HEK293 (cell line): ENCODE results near the gene FOXD4.
"Not testable (repeated sequence)": the region's sequence is repeated elsewhere in the genome, so short reads cannot be mapped to it uniquely, and the experiment has no call there.

Experiments
- CTCF ChIA-PET: fragments of 350-600 bp; formaldehyde crosslinking; extraction: SDS; loops from one replicate; lab custom pipeline; 2021; ENCODE audit warnings: antibody characterized with exemption; lab: Yijun Ruan, JAX
- POLR2A ChIA-PET: fragments of 300-600 bp; formaldehyde crosslinking; extraction: SDS; loops from one replicate; lab custom pipeline; 2020; ENCODE audit warnings: antibody characterized with exemption, inconsistent platforms; lab: Yijun Ruan, JAX
- H3K27ac ChIP-seq: fragments of 200-500 bp; sonication (Bioruptor generic); 2 replicates; pipeline ENCODE4 v1.5.1; 2014; ENCODE audit warnings: low read depth, low read length, control low read depth, inconsistent platforms; ENCODE audit errors: extremely low read depth
- H3K36me3 ChIP-seq, 2 experiments: fragments of 200-500 bp in 1 of 2; sonication (Bioruptor generic) in 1 of 2; 1 replicate in 1 of 2; 2 replicates in 1 of 2; pipeline ENCODE4 v1.5.1; 2014 to 2017; ENCODE audit warnings: inconsistent platforms in 2 of 2, low read length in 2 of 2; ENCODE audit not compliant: control insufficient read depth in 2 of 2, insufficient read depth in 1 of 2
- H3K4me1 ChIP-seq: fragments of 200-500 bp; sonication (Bioruptor generic); 2 replicates; pipeline ENCODE4 v1.5.1; 2014; ENCODE audit warnings: mild to moderate bottlenecking, low read length, inconsistent platforms; ENCODE audit not compliant: control insufficient read depth, insufficient read depth
- H3K4me3 ChIP-seq: 2 replicates; pipeline ENCODE4 v1.5.1; 2011; ENCODE audit warnings: low read depth, mild to moderate bottlenecking, control low read depth, low read length, moderate library complexity
- H3K9me3 ChIP-seq: fragments of 200-500 bp; sonication (Bioruptor generic); 2 replicates; pipeline ENCODE4 v1.5.1; 2014; ENCODE audit warnings: low read depth, low read length, inconsistent platforms; ENCODE audit not compliant: control insufficient read depth, insufficient read depth

The FOXD4 gene

DNA sequence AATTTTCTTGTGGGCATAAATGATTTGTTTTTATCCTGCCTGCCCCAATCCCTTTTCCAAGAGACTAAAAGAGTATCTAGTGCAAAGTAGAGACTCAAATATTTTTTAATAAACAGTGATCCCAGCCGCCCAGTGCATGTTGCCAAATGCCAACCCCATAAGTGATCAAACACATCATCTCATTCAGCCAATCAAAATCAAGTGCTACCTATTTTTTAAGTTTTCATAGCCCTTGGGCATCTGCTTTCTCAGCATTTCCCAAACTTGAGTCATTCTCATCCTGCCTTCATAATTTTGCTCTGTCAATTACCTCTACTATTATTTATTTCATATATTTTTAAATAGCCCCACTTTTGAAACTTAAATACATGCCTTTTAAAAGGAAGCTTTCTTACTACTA is 27.4 kb downstream of the FOXD4 start:
- H3K9me3 ChIP-seq, POLR2A ChIA-PET, H3K36me3 ChIP-seq, H3K4me1 ChIP-seq, H3K4me3 ChIP-seq, CTCF ChIA-PET, H3K27ac ChIP-seq: not testable (repeated sequence)

DNA sequence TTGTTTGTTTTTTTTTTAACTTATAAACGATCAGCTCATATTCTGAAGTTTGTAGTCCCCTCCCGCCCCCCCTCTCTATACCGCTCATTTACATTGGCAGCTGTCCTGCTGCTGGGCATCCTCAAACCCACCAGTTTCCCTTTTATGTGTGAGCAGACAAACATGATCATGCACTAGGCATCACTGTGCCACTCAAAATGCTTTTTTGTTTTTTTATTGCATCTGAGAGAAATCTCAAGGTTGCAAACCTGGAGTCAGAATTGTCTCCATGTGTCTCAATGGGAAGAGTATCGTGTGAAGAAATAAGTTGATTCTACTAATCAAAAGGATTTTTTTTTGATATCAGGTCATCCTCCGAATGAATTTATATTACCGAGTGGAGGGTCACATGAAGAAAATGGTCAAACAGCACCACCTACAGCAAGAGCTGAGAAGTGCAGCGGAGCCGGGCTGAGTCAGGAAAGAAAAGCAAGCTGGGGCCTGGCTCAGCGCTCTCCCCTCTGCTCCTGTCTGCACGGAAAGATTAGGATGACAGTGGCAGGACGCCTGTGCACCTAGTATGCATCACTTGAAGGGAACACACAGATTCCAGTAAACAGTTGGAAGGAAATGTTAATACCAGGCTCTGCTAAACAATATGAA is 29.7 kb downstream of the FOXD4 start:
- POLR2A ChIA-PET, H3K36me3 ChIP-seq, H3K27ac ChIP-seq, H3K9me3 ChIP-seq, H3K4me1 ChIP-seq, H3K4me3 ChIP-seq: not testable (repeated sequence)
- CTCF ChIA-PET = interaction anchor here (0.6 kb wide), 1 partner anchor 1891 kb away, joined by 3 read pairs; no protein-coding TSS in a partner anchor

DNA sequence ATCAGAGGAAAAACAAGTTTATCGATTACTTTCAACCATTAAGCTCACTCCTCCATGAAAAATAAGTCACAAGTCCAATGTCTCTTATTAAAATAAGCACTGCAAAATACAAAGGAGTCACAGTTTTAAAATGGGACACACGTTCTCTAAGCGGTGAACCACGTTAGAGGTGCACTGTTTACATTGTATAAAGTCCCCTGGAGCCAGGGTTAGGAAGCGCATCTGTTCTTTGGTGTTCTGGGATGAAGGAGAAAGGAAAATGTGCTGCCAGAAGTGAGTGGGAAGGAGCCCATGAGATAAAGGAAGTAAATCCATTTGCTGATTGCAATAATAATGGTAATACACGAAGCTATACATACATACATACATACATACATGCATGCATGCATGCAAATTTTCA is 30.4 kb downstream of the FOXD4 start:
- H3K4me3 ChIP-seq, H3K9me3 ChIP-seq, H3K27ac ChIP-seq, POLR2A ChIA-PET, H3K4me1 ChIP-seq, H3K36me3 ChIP-seq, CTCF ChIA-PET: not testable (repeated sequence)

DNA sequence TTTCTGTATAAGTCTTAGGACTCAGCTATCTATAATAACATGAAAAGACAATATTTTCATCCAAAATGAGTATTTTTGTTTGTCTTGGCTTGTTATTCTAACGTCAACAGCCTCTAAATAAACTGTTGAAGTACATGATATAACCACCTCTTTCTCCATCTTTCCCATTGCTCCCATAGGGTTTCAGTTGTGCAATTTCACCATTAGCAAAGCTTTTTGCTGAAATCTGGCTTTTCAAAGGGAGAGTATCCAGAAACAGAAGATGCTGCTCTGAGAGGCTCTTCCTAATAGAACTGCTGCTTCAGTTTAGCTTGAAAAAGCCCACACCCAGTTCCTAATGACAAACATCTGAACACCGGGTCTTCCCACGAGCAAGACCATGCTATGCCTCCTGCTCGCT is 31.1 kb downstream of the FOXD4 start:
- H3K4me3 ChIP-seq, H3K4me1 ChIP-seq, CTCF ChIA-PET, POLR2A ChIA-PET, H3K27ac ChIP-seq, H3K36me3 ChIP-seq, H3K9me3 ChIP-seq: not testable (repeated sequence)

DNA sequence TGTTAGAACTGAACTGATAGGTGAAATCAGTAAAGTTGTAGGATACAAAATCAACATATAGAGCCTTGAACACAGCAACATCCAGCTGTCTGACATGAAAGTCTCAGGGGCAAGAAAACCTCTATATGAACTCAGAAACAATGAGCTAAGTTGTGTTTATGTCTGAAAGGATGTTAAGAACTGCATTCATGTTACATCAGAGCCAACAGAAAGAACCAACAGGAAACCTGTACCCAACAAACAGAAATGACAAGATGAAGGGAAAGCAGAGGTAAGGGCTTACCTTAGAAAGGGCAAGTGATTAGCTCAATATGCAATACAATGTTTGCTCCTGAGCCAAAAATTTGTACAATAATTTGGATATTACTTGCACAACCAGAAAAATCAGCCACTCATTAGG is 31.5 kb downstream of the FOXD4 start:
- POLR2A ChIA-PET, H3K36me3 ChIP-seq, H3K4me1 ChIP-seq, H3K9me3 ChIP-seq, H3K4me3 ChIP-seq, CTCF ChIA-PET, H3K27ac ChIP-seq: not testable (repeated sequence)

DNA sequence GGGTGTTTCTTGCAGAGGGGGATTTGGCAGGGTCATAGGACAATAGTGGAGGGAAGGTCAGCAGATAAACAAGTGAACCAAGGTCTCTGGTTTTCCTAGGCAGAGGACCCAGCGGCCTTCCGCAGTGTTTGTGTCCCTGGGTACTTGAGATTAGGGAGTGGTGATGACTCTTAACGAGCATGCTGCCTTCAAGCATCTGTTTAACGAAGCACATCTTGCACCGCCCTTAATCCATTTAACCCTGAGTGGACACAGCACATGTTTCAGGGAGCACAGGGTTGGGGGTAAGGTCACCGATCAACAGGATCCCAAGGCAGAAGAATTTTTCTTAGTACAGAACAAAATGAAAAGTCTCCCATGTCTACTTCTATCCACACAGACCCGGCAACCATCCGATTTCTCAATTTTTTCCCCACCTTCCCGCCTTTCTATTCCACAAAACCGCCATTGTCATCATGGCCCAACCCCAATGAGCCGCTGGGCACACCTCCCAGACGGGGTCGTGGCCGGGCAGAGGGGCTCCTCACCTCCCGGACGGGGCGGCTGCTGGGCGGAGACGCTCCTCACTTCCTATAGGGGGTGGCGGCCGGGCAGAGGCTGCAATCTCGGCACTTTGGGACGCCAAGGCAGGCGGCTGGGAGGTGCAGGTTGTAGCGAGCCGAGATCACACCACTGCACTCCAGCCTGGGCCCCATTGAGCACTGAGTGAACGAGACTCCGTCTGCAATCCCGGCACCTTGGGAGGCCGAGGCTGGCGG is 35.1 kb downstream of the FOXD4 start:
- H3K9me3 ChIP-seq, H3K36me3 ChIP-seq, POLR2A ChIA-PET, CTCF ChIA-PET, H3K27ac ChIP-seq, H3K4me1 ChIP-seq, H3K4me3 ChIP-seq: not testable (repeated sequence)

DNA sequence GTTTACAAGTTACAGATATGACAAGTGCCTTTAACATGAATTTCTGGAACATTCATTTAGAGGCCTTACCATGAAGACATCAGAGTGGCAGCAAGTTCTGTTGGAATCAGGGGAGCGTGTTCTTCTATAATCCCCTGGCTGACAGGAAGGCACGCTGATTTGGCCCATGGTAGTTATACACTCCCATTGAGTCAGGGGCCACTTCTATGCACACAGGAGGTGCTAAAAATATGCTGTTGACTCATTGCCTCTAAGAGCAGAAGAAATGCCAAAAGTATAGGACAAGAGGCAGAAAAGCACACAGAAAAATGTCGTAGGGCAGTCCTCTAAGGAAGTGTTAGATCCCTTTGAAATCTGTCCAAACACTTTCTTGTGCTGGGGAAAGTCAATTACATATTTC is 39.9 kb downstream of the FOXD4 start:
- H3K36me3 ChIP-seq, CTCF ChIA-PET, H3K4me1 ChIP-seq, H3K27ac ChIP-seq, H3K9me3 ChIP-seq, POLR2A ChIA-PET, H3K4me3 ChIP-seq: not testable (repeated sequence)

DNA sequence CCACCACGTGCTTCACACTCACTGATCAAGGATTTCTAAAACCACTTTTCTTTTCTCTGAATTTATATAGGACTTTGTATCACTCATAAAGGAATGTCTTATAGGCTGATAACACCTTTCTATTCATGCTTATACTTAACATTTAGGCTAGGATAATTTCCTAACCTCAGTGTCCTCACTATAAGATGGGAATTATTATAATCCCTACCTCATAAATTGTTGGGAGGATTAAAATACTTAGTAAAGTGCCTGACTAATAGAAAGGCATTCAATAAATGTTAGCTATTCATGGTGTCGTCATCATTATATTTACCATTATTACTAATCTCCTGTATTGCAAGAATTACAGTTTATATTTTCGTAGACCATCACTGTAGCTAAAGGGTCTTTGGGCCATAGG is 41.8 kb downstream of the FOXD4 start:
- CTCF ChIA-PET, H3K4me3 ChIP-seq, POLR2A ChIA-PET: not testable (repeated sequence)

DNA sequence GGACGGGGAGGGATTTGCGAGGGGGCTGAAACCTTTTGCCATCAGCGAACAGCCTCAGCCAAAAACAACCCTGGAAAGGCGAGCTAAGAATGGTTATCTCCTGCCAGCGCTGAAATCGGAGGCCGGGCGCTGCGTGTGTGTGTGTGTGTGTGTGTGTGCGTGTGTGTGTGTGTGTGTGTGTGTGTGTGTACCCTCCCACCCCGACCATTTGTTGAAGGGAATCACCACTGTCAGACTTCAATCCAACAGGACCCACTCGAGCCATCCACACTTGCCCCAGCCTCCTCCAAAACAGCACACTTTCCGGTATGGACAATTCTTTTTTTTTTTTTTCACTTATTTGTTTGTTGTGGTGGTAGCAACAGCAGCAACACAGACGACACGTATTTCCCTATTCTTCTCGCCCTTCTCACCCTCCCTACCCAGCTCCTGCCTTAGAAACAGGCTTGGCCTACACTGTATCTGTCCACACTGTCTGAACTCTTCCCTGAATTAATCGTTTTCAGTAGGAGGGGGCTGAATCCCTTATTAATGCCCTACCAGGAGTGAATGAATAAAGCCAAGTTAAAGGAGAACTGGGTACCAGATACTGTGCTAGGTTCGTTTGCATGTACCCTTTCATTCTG is 44.2 kb downstream of the FOXD4 start:
- H3K4me1 ChIP-seq, H3K9me3 ChIP-seq, H3K27ac ChIP-seq, H3K4me3 ChIP-seq, CTCF ChIA-PET, POLR2A ChIA-PET, H3K36me3 ChIP-seq: not testable (repeated sequence)

More for the DNA sequence above, 41.8 kb downstream of the FOXD4 start:
- not testable (repeated sequence) for H3K36me3 ChIP-seq, H3K4me1 ChIP-seq, H3K27ac ChIP-seq, H3K9me3 ChIP-seq

DNA sequence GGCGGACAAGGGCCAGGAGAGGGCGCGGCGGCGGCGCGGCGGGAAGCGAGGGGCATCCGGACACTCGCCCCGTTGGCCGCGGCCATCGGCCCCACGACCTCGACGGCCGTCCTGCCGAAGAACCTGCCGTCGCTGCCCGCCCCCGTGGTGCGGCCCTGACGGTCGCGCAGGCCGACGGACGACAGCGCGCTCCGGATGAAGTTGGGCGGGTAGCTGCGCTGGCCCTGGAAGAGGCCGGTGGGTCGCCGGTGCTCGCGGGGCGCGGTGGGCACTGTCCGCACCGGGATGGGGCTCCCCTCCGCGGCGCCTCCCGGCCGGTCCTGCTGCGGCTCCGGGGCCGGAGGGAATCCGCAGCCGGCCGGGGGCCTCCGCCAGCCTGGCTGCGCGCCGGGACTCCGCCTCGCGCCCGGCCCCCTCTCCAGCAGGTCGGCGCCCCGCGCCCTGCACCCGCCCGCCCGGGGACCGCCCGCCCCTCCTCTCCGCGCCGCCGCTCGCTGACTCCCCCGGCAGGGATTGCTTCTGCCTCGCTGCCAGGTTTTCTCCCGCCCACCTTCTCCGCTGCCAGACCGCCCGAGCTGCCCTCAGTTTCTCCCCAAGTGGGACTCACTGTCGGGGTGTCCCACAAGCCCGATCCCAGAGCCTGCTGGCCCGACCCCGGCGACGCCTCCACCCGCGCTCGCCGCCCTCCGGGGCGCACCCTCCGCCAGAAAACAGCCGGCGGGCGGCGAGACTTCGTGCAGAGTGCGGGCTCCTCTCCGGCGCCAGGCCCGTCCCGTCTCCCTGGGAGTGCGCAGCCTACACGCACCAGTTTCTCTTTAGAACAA is 44.9 kb downstream of the FOXD4 start:
- H3K9me3 ChIP-seq, CTCF ChIA-PET, POLR2A ChIA-PET, H3K27ac ChIP-seq, H3K4me3 ChIP-seq, H3K4me1 ChIP-seq, H3K36me3 ChIP-seq: not testable (repeated sequence)
